Effector memory CD4-positive, alpha-beta T cell (primary cell): ENCODE measurements around the gene IBTK.
"Not testable (repeated sequence)": the region's sequence is repeated elsewhere in the genome, so short reads cannot be mapped to it uniquely, and the experiment has no call there.

Experiments
- DNase-seq, 3 donors: peaks; one replicate each; pipeline ENCODE4 v3.0.0-alpha.2; 2020
- H3K27ac ChIP-seq: 2 replicates; pipeline ENCODE4 v1.7.0; 2013; ENCODE audit warnings: mild to moderate bottlenecking, low read length, moderate library complexity; ENCODE audit not compliant: insufficient read depth, poor library complexity, severe bottlenecking
- H3K27me3 ChIP-seq: replicated peaks from 2 replicates; pipeline ENCODE4 v1.7.0; 2013; ENCODE audit warnings: mild to moderate bottlenecking, low read length; ENCODE audit not compliant: insufficient read depth, control insufficient read depth, poor library complexity, severe bottlenecking
- H3K36me3 ChIP-seq: 2 replicates; pipeline ENCODE4 v1.7.0; 2013; ENCODE audit warnings: mild to moderate bottlenecking, low read length, moderate library complexity; ENCODE audit not compliant: control insufficient read depth, insufficient read depth
- H3K4me1 ChIP-seq: 2 replicates; pipeline ENCODE4 v1.7.0; 2013; ENCODE audit warnings: low read length, mild to moderate bottlenecking; ENCODE audit not compliant: control insufficient read depth, insufficient read depth, poor library complexity, severe bottlenecking
- H3K4me3 ChIP-seq: 2 replicates; pipeline ENCODE4 v1.7.0; 2013; ENCODE audit warnings: low read length, low read depth, mild to moderate bottlenecking; ENCODE audit not compliant: insufficient read depth, poor library complexity, severe bottlenecking
- H3K9me3 ChIP-seq: 2 replicates; pipeline ENCODE4 v1.7.0; 2013; ENCODE audit warnings: mild to moderate bottlenecking, low read length, moderate library complexity; ENCODE audit not compliant: control insufficient read depth
- total RNA-seq, 3 donors: gene quantifications; one replicate each; lab custom pipeline; 2026; lab: John Stamatoyannopoulos, UW

IBTK gene
- total RNA-seq, result 73.6 to 75.0 (median 74.4) reads per million in 3 donors

GRCh38 chr6:82247505-82248272, at the start of gene IBTK:
Gene IBTK, minus strand, starts transcription at chr6:82247744. Its CDS starts 7,258 bp downstream, at chr6:82240486.
- DNase-seq, result peak; percentile 83 to 87 (median 87)
- H3K4me1 ChIP-seq, result peaks cover 15% of the 10 kb centered on the region
- H3K9me3 ChIP-seq, result no peaks in the 10 kb centered on the region
- no peaks in the 10 kb centered on the region for H3K36me3 ChIP-seq
- H3K27me3 ChIP-seq, result no peaks in the 10 kb centered on the region
- H3K27ac ChIP-seq, result peak within 1 kb of the TSS; percentile 76
- H3K4me3 ChIP-seq, result peak within 1 kb of the TSS; percentile 74

- Histone ChIP-seq H3K4me3 (no peak overlapping the region), H3K36me3 (no peaks in the 10 kb centered on the region), H3K27ac (no peak overlapping the region), H3K4me1 (no peaks in the 10 kb centered on the region), H3K27me3 (no peaks in the 10 kb centered on the region), H3K9me3 (no peaks in the 10 kb centered on the region)
- no peak for DNase-seq
These were observed 36.3 kb upstream of the IBTK start for GRCh38 chr6:82283771-82284410.

- H3K9me3 ChIP-seq, H3K27me3 ChIP-seq, H3K36me3 ChIP-seq, DNase-seq, H3K27ac ChIP-seq, H3K4me3 ChIP-seq, H3K4me1 ChIP-seq: not testable (repeated sequence)
These were observed 34.0 kb upstream of the IBTK start for GRCh38 chr6:82281550-82281949.

GRCh38 chr6:82277686-82278085, 30.1 kb upstream of the IBTK start:
- no peak for DNase-seq
- Histone ChIP-seq H3K27ac (no peak overlapping the region), H3K27me3 (no peaks in the 10 kb centered on the region)

GRCh38 chr6:82275686-82276085, 28.1 kb upstream of the IBTK start:
- H3K27ac ChIP-seq, result no peak overlapping the region
- no peak for DNase-seq
- no peaks in the 10 kb centered on the region for H3K9me3 ChIP-seq
- H3K36me3 ChIP-seq, result no peaks in the 10 kb centered on the region
- H3K27me3 ChIP-seq, result no peaks in the 10 kb centered on the region
- no peaks in the 10 kb centered on the region for H3K4me1 ChIP-seq
- H3K4me3 ChIP-seq, result no peak overlapping the region

More at GRCh38 chr6:82277686-82278085, 30.1 kb upstream of the IBTK start:
- Histone ChIP-seq H3K9me3 (no peaks in the 10 kb centered on the region), H3K36me3 (no peaks in the 10 kb centered on the region), H3K4me3 (no peak overlapping the region), H3K4me1 (no peaks in the 10 kb centered on the region)

GRCh38 chr6:82273295-82273694, 25.8 kb upstream of the IBTK start:
- Histone ChIP-seq H3K4me3 (no peak overlapping the region), H3K36me3 (no peaks in the 10 kb centered on the region), H3K4me1 (no peaks in the 10 kb centered on the region), H3K27ac (no peak overlapping the region), H3K27me3 (no peaks in the 10 kb centered on the region), H3K9me3 (no peaks in the 10 kb centered on the region)
- no peak for DNase-seq

GRCh38 chr6:82270881-82271635, 23.5 kb upstream of the IBTK start:
- no peaks in the 10 kb centered on the region for H3K27me3 ChIP-seq
- H3K36me3 ChIP-seq, result no peaks in the 10 kb centered on the region
- no peaks in the 10 kb centered on the region for H3K9me3 ChIP-seq
- H3K4me3 ChIP-seq, result no peak overlapping the region
- DNase-seq, result no peak
- no peak overlapping the region for H3K27ac ChIP-seq
- no peaks in the 10 kb centered on the region for H3K4me1 ChIP-seq

- DNase-seq, result no peak
- no peaks in the 10 kb centered on the region for H3K27me3 ChIP-seq
- H3K36me3 ChIP-seq, result no peaks in the 10 kb centered on the region
- no peaks in the 10 kb centered on the region for H3K4me1 ChIP-seq
- no peaks in the 10 kb centered on the region for H3K9me3 ChIP-seq
- H3K4me3 ChIP-seq, result no peak overlapping the region
- H3K27ac ChIP-seq, result no peak overlapping the region
These were observed 20.8 kb upstream of the IBTK start for GRCh38 chr6:82268301-82268846.

GRCh38 chr6:82264824-82265223, 17.3 kb upstream of the IBTK start:
- Histone ChIP-seq H3K4me1 (no peaks in the 10 kb centered on the region), H3K4me3 (no peak overlapping the region), H3K36me3 (no peaks in the 10 kb centered on the region), H3K27ac (no peak overlapping the region), H3K9me3 (no peaks in the 10 kb centered on the region), H3K27me3 (no peaks in the 10 kb centered on the region)
- DNase-seq, result no peak
